Natural killer cell treated with Interleukin-12 subunit alpha and Interleukin-12 subunit beta and Interleukin-15 and Interleukin-18, amount 100 ng/mL, for 72 hours (primary cell): ENCODE results near the gene ZBTB38. TPM values are rescaled to one million over a fixed set of nuclear protein-coding genes. Genes with fewer than 3 reads are reported as not detected.

ENCODE experiments used
- ATAC-seq, 2 donors: fragments of 150-1000 bp; cut with Tn5 transposase in 1 of 2; sonication (Bioruptor Pico), chemical (Tn5 transposase) in 1 of 2; 2 replicates each; pipeline ENCODE4 v1.10.0; 2021
- DNase-seq: peaks from one replicate; pipeline ENCODE4 v3.0.0; 2022; ENCODE audit warnings: low spot score
- H3K27ac Mint-ChIP-seq, 2 donors: 1 replicate in 1 of 2; 2 replicates in 1 of 2; pipeline ENCODE4 v1.8.0; 2022; ENCODE audit warnings: mixed read lengths in 2 of 2, mild to moderate bottlenecking in 1 of 2, moderate library complexity in 1 of 2
- H3K27me3 Mint-ChIP-seq, 2 donors: 1 replicate in 1 of 2; 2 replicates in 1 of 2; pipeline ENCODE4 v1.8.0; 2022; ENCODE audit warnings: mixed read lengths in 2 of 2
- H3K36me3 Mint-ChIP-seq: one replicate; pipeline ENCODE4 v1.8.0; 2022; ENCODE audit warnings: mixed read lengths
- H3K4me1 Mint-ChIP-seq, 2 donors: 1 replicate in 1 of 2; 2 replicates in 1 of 2; pipeline ENCODE4 v1.8.0; 2022; ENCODE audit warnings: low read depth in 2 of 2, mixed read lengths in 2 of 2, mild to moderate bottlenecking in 1 of 2
- H3K4me3 Mint-ChIP-seq: one replicate; pipeline ENCODE4 v1.8.0; 2022; ENCODE audit warnings: mixed read lengths
- H3K9me3 Mint-ChIP-seq: 2 replicates; pipeline ENCODE4 v1.8.0; 2022; ENCODE audit warnings: mixed read lengths
- total RNA-seq, 2 donors: library from RNA; stranded (reverse); gene quantifications; one replicate each; pipeline ENCODE4 v1.2.3, GENCODE V29; 2022

Gene ZBTB38
- total RNA-seq, 2 donors from 2014 or later, result 24.5 to 29.5 TPM

DNA sequence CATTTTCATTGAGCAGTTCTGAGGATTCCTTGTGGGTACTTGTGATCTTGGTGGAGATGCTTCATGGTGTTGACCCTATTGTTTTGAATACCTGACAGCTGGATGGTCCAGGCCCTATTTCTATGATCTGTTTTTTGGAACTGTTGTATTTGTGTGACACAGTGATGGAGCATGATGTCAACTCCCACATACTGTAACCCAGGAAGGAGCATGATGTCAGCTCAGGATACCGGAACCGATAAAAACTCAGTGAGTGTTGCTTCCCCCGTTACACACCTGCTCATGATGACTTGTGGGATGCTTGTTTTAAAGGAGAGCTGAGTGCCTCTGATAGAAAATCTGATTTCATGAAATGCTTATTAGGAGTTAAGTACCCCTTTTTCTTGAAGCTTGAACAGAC is 45.1 kb downstream of the ZBTB38 start:
- peak in 1 of 2 donors; percentile 51 for ATAC-seq
- no peaks in the 10 kb centered on the region for H3K27me3 Mint-ChIP-seq
- DNase-seq, result no peak
- no peaks in the 10 kb centered on the region for H3K9me3 Mint-ChIP-seq
- H3K4me1 Mint-ChIP-seq, result peaks cover 55 to 56% of the 10 kb centered on the region in 2 donors
- peaks cover 6% of the 10 kb centered on the region for H3K36me3 Mint-ChIP-seq
- H3K4me3 Mint-ChIP-seq, result peak overlapping the region; percentile 86
- peak overlapping the region; percentile 96 for H3K27ac Mint-ChIP-seq

DNA sequence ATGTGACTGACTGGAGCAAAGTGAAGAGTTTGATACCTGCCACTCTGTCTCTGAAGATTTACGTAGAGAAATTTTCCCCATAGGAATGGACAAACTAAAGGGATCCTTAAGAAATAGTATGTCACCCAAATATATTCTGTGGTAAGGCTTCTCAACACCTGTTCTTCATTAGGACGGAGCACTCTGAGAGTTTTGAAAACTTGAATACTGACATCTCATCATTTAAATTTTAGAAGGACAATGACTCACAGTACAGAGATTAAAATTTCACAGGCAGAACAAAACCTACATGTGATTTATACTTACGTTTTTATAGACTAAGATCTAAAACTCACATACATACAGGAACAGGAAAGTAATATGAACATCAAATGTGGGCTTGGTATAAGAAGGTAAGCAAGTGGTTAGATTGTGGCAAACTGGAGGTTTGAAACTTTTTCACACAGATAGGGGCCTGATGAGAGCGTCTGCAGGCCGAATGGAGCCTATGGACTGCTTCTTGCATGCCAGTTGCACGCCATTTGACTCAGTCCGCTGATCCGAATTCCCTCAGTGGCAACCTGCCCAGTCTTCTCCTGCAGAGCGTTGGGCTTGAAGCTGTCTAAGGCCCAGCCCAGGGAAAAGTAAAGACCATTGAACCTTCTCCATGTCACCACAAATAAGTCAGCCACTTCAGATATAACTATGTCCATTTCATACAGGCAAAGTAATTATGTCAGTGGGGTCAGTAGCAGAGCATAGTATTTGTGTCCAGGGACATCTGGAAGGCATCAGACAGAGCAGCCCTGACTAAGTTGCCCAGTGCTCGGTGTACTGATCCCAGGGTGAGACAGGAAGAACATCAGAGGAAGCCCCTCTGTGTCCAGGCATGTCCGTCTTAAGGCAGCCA is 45.7 kb downstream of the ZBTB38 start:
- H3K4me1 Mint-ChIP-seq, result peaks cover 59 to 61% of the 10 kb centered on the region in 2 donors
- H3K9me3 Mint-ChIP-seq, result no peaks in the 10 kb centered on the region
- H3K36me3 Mint-ChIP-seq, result peaks cover 13% of the 10 kb centered on the region
- DNase-seq (no peak), ATAC-seq (peak in 1 of 2 donors; percentile 59)
- H3K4me3 Mint-ChIP-seq, result peak overlapping the region; percentile 86
- no peaks in the 10 kb centered on the region for H3K27me3 Mint-ChIP-seq
- H3K27ac Mint-ChIP-seq, result peak overlapping the region; percentile 96

DNA sequence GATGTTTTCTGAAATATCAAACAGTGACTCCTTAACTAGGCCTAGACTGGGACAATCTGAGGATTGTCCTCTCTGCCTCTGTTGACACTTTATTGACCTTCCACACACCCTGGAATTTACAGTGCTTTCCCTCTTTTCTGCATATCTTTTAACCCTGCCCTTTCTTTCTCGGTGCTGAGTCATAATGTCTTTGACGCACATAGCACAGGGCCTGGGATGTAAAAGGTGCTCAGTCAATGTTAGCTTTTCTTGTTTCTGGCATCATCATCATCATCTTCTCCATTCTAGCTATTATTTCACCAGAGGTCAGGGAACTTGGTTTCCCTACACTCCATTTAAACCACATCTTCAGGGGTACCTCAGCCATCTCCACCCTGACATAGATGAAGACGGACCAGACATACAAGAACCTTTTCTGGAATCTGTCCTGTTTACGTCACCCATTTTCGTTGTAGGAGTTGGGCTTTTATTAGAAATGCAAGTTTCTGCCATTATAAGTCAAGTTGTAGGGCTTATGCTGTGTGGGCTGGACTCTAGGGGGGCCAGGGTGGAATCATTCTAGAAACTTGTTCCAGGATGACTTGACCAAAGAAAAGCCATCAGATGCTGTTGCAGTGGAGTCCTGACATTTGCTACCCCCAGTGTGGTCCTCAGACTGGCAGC is 46.6 kb downstream of the ZBTB38 start:
- peak in 1 of 2 donors; percentile 32 for ATAC-seq
- no peaks in the 10 kb centered on the region for H3K9me3 Mint-ChIP-seq
- peak overlapping the region; percentile 86 for H3K4me3 Mint-ChIP-seq
- no peaks in the 10 kb centered on the region for H3K27me3 Mint-ChIP-seq
- H3K36me3 Mint-ChIP-seq, result peaks cover 14% of the 10 kb centered on the region
- H3K27ac Mint-ChIP-seq, result peak overlapping the region; percentile 96
- H3K4me1 Mint-ChIP-seq, result peaks cover 52 to 57% of the 10 kb centered on the region in 2 donors
- DNase-seq, result no peak

GRCh38 chr3:141415953-141416352 is 47.6 kb downstream of the ZBTB38 start:
- DNase-seq (no peak), ATAC-seq (no peak)
- Mint-ChIP-seq H3K4me3 (no peak overlapping the region), H3K27ac (peak overlapping the region in 1 of 2 donors; percentile 96), H3K9me3 (no peaks in the 10 kb centered on the region), H3K27me3 (no peaks in the 10 kb centered on the region), H3K36me3 (peaks cover 14% of the 10 kb centered on the region), H3K4me1 (peaks cover 43 to 65% of the 10 kb centered on the region in 2 donors)

Other genes with a start within 250 kb of the ZBTB38 start
- 10 to 100 TPM in 1 of 2 donors, 1 to 10 TPM in 1; 6.3 to 15.2 TPM for gene PXYLP1, start 136.7 kb upstream of the ZBTB38 start, total RNA-seq
- 10 to 100 TPM; 65.9 to 85.7 TPM for gene RASA2, start 118.5 kb downstream of the ZBTB38 start, total RNA-seq